SK-N-MC (cell line): ENCODE data around the gene SIT1.

Source experiments
- EZH2 ChIP-seq: fragments of 200-600 bp; sonication (generic); IDR thresholded peaks from one replicate; pipeline ENCODE4 v1.6.1; 2017; ENCODE audit warnings: antibody characterized with exemption
- POLR2AphosphoS5 ChIP-seq: IDR thresholded peaks from 2 replicates; pipeline ENCODE4 v1.6.1; 2012; ENCODE audit warnings: mild to moderate bottlenecking, low read depth, low read length, borderline replicate concordance

DNA sequence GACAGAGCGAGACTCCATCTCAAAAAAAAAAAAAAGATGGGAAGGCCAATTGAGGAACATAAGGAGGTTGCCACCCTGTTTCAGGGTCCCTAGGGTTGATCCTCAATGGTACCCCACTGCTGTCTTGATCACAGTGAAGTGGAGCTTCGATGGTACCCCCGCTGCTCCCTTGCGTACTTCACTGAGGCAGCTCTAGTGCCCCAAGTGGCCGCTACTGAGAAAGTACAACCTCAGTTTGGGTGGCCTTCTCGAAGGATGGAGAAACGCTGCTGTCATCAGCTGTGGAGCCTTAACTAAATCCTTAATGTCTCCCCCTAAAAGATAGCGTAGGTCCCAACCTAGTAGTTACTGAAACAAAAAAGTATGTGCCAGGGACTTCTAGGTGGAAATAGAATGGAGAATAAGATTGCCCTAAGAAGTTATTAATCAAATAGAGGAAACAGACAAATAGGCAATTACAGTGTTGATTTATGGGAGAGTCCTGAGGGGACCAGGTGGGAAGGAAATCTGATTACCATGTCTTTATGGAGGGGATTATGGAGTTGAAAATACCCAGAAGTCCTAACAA lies 39.4 kb downstream of the SIT1 start:
- TF ChIP-seq EZH2: no peak
- no peak for TF ChIP-seq POLR2AphosphoS5
